ENCODE data around the gene HABP2.

HABP2 gene

GRCh38 chr10:113620936-113621335 is 68.1 kb downstream of the HABP2 start:
- H3K4me3 ChIP-seq (ENCODE audit: low read depth, low read length), result no peak overlapping the region
- DNase-seq (ENCODE audit: low read depth), result no peak

GRCh38 chr10:113621799-113622198 is 68.9 kb downstream of the HABP2 start:
- no peak for DNase-seq (ENCODE audit: low read depth)
- H3K4me3 ChIP-seq (ENCODE audit: low read depth, low read length), result no peak overlapping the region

GRCh38 chr10:113622831-113623230 is 70.0 kb downstream of the HABP2 start:
- no peak overlapping the region for H3K4me3 ChIP-seq (ENCODE audit: low read depth, low read length)
- DNase-seq (ENCODE audit: low read depth), result no peak

DNA sequence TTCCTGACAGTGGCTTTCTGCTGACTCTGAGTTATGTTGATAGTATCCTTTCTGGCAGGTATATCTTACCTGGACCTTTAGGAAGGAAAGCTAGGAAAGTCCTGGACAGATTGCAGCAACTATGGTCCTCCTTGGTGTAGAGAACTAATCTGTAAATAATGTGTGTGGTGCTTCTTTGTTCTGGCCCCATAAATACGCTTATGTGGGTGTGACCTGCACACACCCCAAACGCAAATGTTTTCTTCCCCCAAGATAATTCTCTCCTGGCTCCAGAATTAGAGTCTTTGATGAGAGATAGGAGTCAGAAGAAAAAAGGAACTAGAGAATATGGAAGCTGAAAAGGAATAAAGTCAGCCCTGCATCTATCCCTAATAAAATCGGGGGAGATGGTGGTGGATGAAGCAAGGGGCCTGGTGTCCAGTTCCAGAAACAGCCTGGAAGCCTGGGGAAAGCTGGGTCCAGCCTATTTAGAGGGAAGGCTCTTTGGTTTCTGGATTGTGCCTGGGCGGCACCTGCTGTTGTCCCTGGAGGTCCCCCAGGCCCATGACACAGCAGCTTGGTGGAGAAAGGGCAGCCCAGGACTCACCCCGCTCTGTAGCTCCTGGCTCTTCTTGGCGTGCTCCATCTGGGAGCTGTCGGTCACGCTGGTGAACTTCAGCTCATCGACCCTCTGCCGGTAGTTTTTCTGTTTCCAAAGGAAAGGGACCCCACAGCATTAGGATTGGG is 72.8 kb downstream of the HABP2 start:
- DNase-seq (ENCODE audit: low read depth), result no peak
- no peak overlapping the region for H3K4me3 ChIP-seq (ENCODE audit: low read depth, low read length)

DNA sequence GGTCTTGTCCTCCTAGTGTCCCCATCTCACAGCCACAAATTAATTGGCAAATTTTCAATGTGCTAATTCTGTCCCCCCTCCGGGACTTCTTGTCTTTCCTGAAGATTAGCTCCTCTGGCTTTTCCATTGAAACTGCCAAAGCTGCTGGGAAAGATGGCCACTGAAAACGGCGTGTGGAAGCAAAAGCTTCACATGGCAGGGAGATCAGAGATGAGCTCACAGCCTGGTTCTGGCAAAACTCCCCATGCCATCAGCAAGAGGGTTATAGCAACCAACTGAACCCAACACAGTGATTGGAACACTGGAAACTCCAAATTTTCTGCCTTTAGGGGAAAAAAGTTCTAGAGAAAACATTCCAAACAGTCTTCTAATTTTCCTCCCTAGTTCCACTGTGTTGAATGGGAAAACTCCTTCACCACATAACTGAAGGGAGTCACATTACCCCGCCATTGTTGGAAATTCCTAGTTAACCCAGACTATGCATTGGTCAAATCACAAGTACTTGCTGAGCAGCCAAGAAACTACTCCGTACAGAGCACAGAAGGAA is 74.0 kb downstream of the HABP2 start:
- no peak overlapping the region for H3K4me3 ChIP-seq (ENCODE audit: low read depth, low read length)
- no peak for DNase-seq (ENCODE audit: low read depth)

DNA sequence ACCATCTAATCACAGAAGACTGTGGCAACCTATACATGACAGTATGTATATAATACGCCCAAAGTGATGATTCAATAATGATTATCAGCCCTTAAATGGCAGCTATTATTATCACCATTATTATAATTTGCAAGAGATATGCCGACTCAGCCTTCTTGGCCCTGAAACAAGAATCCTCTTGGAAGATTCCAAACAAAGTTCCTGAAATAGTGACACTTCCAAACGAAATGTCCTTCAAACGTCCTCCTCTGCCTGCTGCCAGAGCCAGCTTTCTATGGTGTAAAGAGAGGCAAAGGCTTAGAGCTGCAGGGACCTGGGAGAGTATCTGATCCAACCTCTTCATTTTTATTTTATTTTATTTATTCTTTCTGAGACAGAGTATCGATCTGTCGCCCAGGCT is 75.0 kb downstream of the HABP2 start:
- DNase-seq (ENCODE audit: low read depth), result no peak

DNA sequence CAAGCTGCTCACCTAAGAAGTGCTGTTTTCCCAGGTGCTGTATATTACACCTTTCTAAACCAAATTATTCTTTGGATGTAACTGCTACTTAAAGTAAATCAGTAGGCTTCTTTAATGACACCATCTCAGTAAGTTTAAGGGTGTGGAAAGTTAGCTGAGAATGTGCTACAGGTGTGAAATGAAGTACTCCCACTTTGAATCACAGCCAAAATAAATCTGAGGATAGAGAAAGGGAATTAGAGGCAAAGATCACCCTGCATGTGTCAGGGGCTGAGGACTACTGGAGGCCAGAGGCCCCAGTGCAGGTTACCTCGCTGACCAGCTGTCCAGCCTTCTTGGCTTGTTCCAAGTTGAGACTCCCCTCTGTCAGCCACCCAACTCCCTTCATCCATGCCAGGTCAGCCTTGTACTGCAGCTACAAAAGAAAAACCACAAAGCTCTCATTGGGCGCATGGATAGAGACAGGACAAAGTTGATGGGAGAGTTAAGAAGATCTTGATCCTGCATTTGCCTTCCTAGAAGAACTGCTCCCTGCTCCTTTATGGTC is 75.8 kb downstream of the HABP2 start:
- no peak for DNase-seq (ENCODE audit: low read depth)
- H3K4me3 ChIP-seq (ENCODE audit: low read depth, low read length), result no peak overlapping the region

More for the DNA sequence above, 75.0 kb downstream of the HABP2 start:
- H3K4me3 ChIP-seq (ENCODE audit: low read depth, low read length), result no peak overlapping the region

DNA sequence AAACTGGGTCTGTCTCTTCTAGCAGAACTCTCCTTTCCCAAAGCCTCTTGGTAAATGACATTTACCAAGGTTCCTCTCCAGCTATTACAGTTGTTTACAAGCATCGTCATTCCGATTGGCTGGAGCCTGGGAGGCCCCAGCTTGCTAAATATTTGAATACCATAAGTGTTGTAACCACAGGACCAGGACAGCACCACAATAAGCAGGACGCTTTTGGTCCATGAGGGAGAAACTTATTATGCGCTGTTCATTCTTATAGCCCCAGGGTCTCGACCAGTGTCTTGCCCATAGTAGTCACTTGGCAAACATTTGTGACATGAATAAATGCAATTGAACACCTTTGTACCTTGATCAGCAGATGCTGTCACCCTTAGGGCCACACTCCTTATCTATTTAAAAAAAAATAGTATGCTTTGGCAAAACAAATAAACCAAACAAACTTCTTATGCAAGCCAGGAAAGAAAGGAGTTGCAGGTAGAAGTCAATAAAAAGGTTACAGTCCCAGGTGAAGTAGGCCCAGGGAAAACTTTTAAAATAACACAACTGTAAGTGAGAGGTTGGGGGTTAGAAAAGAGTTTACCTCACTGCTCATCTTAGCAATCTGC is 78.2 kb downstream of the HABP2 start:
- no peak for DNase-seq (ENCODE audit: low read depth)
- H3K4me3 ChIP-seq (ENCODE audit: low read depth, low read length), result no peak overlapping the region

DNA sequence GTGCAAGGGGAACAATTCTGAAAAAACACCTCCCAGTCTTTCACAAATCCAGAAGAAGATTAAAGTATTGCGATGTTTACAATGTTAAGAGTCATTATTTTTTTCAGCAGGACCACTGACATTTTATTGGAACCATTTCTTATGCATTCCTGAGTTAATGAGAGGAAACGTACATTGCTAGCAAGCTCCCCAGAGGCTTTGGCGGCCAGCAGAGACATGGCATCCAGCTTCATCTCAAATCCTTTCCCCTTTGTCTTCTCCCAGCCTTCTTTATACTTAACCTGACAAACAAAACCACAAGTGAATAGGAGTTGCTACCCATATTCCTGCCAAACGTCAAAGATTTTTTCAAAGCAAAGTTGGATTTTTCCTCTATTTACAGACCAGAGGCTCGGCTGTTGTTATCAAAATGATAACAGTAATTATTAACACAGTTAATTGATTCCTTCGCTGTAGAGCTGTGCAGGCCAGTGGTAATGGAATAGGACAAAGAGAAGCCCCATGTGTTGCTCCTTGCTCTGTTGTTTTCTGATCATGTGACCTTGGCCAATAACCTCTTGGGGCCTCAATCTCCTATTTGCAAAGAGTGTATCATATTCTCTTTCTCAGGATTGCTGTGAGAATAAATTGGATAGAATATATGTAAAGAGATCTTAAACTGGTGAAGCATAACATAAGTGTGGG is 79.0 kb downstream of the HABP2 start:
- no peak for DNase-seq (ENCODE audit: low read depth)
- H3K4me3 ChIP-seq (ENCODE audit: low read depth, low read length), result no peak overlapping the region

Measured in skeletal muscle cell (primary cell).